LNCAP (cell line): ENCODE results near the gene PPP2R2C.

Source experiments
- CTCF ChIP-seq: fragments of 450-650 bp; IDR thresholded peaks from 2 replicates; pipeline ENCODE4 v1.5.1; 2017; ENCODE audit warnings: mild to moderate bottlenecking

Gene PPP2R2C

GRCh38 chr4:6331468-6331867 lies 140.9 kb downstream of the PPP2R2C start:
- TF ChIP-seq CTCF, result no peak

- peak; percentile 73 for TF ChIP-seq CTCF
Measured at GRCh38 chr4:6331018-6331417, 141.4 kb downstream of the PPP2R2C start.

GRCh38 chr4:6330384-6330767 lies 142.0 kb downstream of the PPP2R2C start:
- TF ChIP-seq CTCF, result no peak

GRCh38 chr4:6329478-6330383 lies 142.7 kb downstream of the PPP2R2C start:
- no peak for TF ChIP-seq CTCF

- no peak for TF ChIP-seq CTCF
Measured at GRCh38 chr4:6328526-6328925, 143.9 kb downstream of the PPP2R2C start.

- TF ChIP-seq CTCF, result peak; percentile 90
Measured at GRCh38 chr4:6327220-6327917, 145.0 kb downstream of the PPP2R2C start.

GRCh38 chr4:6326312-6327060 lies 145.9 kb downstream of the PPP2R2C start:
- no peak for TF ChIP-seq CTCF
